NCI-H2107 treated with DMSO at 0.1 percent for 48 hours (cell line): ENCODE data around the gene INAFM1.

Experiments used
- DNase-seq: peaks from one replicate; lab custom pipeline; 2025; ENCODE audit not compliant: unreplicated experiment; lab: John Stamatoyannopoulos, UW

The INAFM1 gene

GRCh38 chr19:47274071-47274890 is at the start of gene INAFM1:
TSS of gene INAFM1 (plus strand) at chr19:47274885. CDS start at chr19:47274920, 35 bp downstream.
- peak; percentile 79 for DNase-seq

GRCh38 chr19:47225746-47226425 is 48.8 kb upstream of the INAFM1 start:
- DNase-seq, result peak; percentile 54

GRCh38 chr19:47226426-47227351 is 48.0 kb upstream of the INAFM1 start:
- no peak for DNase-seq

GRCh38 chr19:47227352-47228167 is 47.1 kb upstream of the INAFM1 start:
- DNase-seq, result no peak

GRCh38 chr19:47228168-47228936 is 46.3 kb upstream of the INAFM1 start:
- DNase-seq, result no peak

- no peak for DNase-seq
These were observed 45.6 kb upstream of the INAFM1 start for GRCh38 chr19:47228937-47229675.

GRCh38 chr19:47229676-47230053 is 45.0 kb upstream of the INAFM1 start:
- no peak for DNase-seq

GRCh38 chr19:47230054-47230920 is 44.4 kb upstream of the INAFM1 start:
- no peak for DNase-seq

GRCh38 chr19:47230921-47231214 is 43.8 kb upstream of the INAFM1 start, which contains the start of gene BBC3:
TSS of gene BBC3 (minus strand) at chr19:47231199. CDS start at chr19:47228431, 2,768 bp downstream.
- no peak for DNase-seq

GRCh38 chr19:47231215-47232054 is 43.2 kb upstream of the INAFM1 start:
- no peak for DNase-seq

- DNase-seq, result no peak
These were observed 42.1 kb upstream of the INAFM1 start for GRCh38 chr19:47232422-47233211.

GRCh38 chr19:47236072-47236675 is 38.5 kb upstream of the INAFM1 start:
- no peak for DNase-seq

- DNase-seq, result no peak
These were observed 35.5 kb upstream of the INAFM1 start for GRCh38 chr19:47239152-47239551.

- DNase-seq, result no peak
These were observed 34.9 kb upstream of the INAFM1 start for GRCh38 chr19:47239610-47240296.

GRCh38 chr19:47240556-47240955 is 34.1 kb upstream of the INAFM1 start:
- DNase-seq, result no peak
